H1 (cell line): Measurements from ENCODE around the gene AHDC1.

Experiments
- BCL11A ChIP-seq, 2 experiments: IDR thresholded peaks; one replicate each; pipeline ENCODE4 v1.6.1; 2011; ENCODE audit warnings: low read depth in 2 of 2, low read length in 2 of 2, mild to moderate bottlenecking in 2 of 2
- CTCF ChIP-seq, 3 experiments: IDR thresholded peaks; 1 replicate in 2 of 3; 2 replicates in 1 of 3; pipeline versions ENCODE4 v1.5.1 to v1.6.1; 2011; ENCODE audit warnings: low read length in 3 of 3, mild to moderate bottlenecking in 3 of 3, inconsistent platforms in 2 of 3, low read depth in 1 of 3, moderate library complexity in 1 of 3; ENCODE audit not compliant: insufficient read depth in 1 of 3; ENCODE audit errors: control extremely low read depth in 1 of 3
- EP300 ChIP-seq, 2 experiments: IDR thresholded peaks; 1 replicate in 1 of 2; 2 replicates in 1 of 2; pipeline ENCODE4 v1.6.1; 2011 to 2012; ENCODE audit warnings: low read depth in 2 of 2, low read length in 2 of 2, mild to moderate bottlenecking in 2 of 2, borderline replicate concordance in 1 of 2, inconsistent platforms in 1 of 2, moderate library complexity in 1 of 2
- EZH2 ChIP-seq: fragments of 200-600 bp; sonication (generic); IDR thresholded peaks from 2 replicates; pipeline ENCODE4 v1.7.1; 2012; ENCODE audit warnings: low read depth, mild to moderate bottlenecking, moderate library complexity, low read length, inconsistent platforms; ENCODE audit not compliant: severe bottlenecking
- SUZ12 ChIP-seq: fragments of 200-600 bp; sonication (generic); IDR thresholded peaks from 2 replicates; pipeline ENCODE4 v1.6.1; 2012; ENCODE audit warnings: mild to moderate bottlenecking, inconsistent platforms, low read length, moderate library complexity, mixed read lengths
- TAF1 ChIP-seq: IDR thresholded peaks from 2 replicates; pipeline ENCODE4 v1.6.1; 2011; ENCODE audit warnings: mild to moderate bottlenecking, low read depth, low read length
- USF2 ChIP-seq: IDR thresholded peaks from 2 replicates; pipeline ENCODE4 v1.6.1; 2011; ENCODE audit warnings: low read length, improper control_type of control experiment

- TF ChIP-seq SUZ12 = no peak
- no peak for TF ChIP-seq USF2
- no peak for TF ChIP-seq TAF1
- TF ChIP-seq CTCF (IDR thresholded peaks at IDR 0.05; ENCODE audit: control extremely low read depth in 1 of 3, insufficient read depth in 1 of 3, low read depth in 1 of 3, low read length in 3 of 3) = no peak
- no peak for TF ChIP-seq EZH2
- no peak for TF ChIP-seq BCL11A (IDR thresholded peaks at IDR 0.05; ENCODE audit: low read depth in 2 of 2, low read length in 2 of 2)
- no peak for TF ChIP-seq EP300 (IDR thresholded peaks at IDR 0.05; ENCODE audit: borderline replicate concordance in 1 of 2, low read depth in 2 of 2, low read length in 2 of 2)
Observed at GRCh38 chr1:27650539-27651175, 46.7 kb upstream of the AHDC1 start.
